Stimulated activated CD8-positive, alpha-beta memory T cell treated with anti-CD3 and anti-CD28 coated beads, Interleukin-4, amount 100 ng/mL, for 24 hours (primary cell): ENCODE results near the gene SLX4IP.

Experiments used
- DNase-seq: peaks from one replicate; pipeline ENCODE4 v3.0.0-alpha.2; 2020; ENCODE audit warnings: low read depth

The SLX4IP gene

GRCh38 chr20:10666221-10667076, 231.3 kb downstream of the SLX4IP start:
- DNase-seq = no peak

- no peak for DNase-seq
Measured at GRCh38 chr20:10667077-10667401, 231.9 kb downstream of the SLX4IP start.

- DNase-seq = no peak
Measured at GRCh38 chr20:10667560-10668167, 232.6 kb downstream of the SLX4IP start.

GRCh38 chr20:10668677-10669368, 233.7 kb downstream of the SLX4IP start:
- DNase-seq = no peak

GRCh38 chr20:10669843-10670446, 234.8 kb downstream of the SLX4IP start:
- DNase-seq = no peak

GRCh38 chr20:10670501-10671220, 235.6 kb downstream of the SLX4IP start:
- DNase-seq = no peak

- no peak for DNase-seq
Measured at GRCh38 chr20:10671221-10671918, 236.3 kb downstream of the SLX4IP start.

GRCh38 chr20:10671919-10672623, 237.0 kb downstream of the SLX4IP start:
- no peak for DNase-seq

- DNase-seq = peak; percentile 36
Measured at GRCh38 chr20:10672624-10673127, 237.6 kb downstream of the SLX4IP start.

GRCh38 chr20:10673176-10673841, 238.2 kb downstream of the SLX4IP start:
- DNase-seq = no peak

- peak; percentile 42 for DNase-seq
Measured at GRCh38 chr20:10673842-10674683, 239.0 kb downstream of the SLX4IP start, which contains the start of gene JAG1. Gene JAG1 (minus strand): TSS chr20:10673999. CDS start chr20:10673530, 469 bp downstream.

GRCh38 chr20:10674684-10675449, 239.8 kb downstream of the SLX4IP start:
- DNase-seq = no peak

GRCh38 chr20:10675450-10675848, 240.3 kb downstream of the SLX4IP start:
- no peak for DNase-seq

GRCh38 chr20:10676518-10676917, 241.4 kb downstream of the SLX4IP start:
- no peak for DNase-seq
